Astrocyte (in vitro differentiated cells and primary cell): ENCODE data around the gene WSB2.

ENCODE experiments used
- EZH2 ChIP-seq: IDR thresholded peaks from 2 replicates; pipeline ENCODE4 v1.6.1; 2012; ENCODE audit warnings: mild to moderate bottlenecking, low read length, inconsistent platforms; ENCODE audit not compliant: insufficient read depth
- TF ChIP-seq, protein P1 (sequence below): IDR thresholded peaks from 2 replicates; pipeline ENCODE4 v1.5.1; 2011; ENCODE audit warnings: low read depth, mild to moderate bottlenecking, inconsistent platforms, low read length, moderate library complexity; ENCODE audit not compliant: insufficient read depth

DNA sequence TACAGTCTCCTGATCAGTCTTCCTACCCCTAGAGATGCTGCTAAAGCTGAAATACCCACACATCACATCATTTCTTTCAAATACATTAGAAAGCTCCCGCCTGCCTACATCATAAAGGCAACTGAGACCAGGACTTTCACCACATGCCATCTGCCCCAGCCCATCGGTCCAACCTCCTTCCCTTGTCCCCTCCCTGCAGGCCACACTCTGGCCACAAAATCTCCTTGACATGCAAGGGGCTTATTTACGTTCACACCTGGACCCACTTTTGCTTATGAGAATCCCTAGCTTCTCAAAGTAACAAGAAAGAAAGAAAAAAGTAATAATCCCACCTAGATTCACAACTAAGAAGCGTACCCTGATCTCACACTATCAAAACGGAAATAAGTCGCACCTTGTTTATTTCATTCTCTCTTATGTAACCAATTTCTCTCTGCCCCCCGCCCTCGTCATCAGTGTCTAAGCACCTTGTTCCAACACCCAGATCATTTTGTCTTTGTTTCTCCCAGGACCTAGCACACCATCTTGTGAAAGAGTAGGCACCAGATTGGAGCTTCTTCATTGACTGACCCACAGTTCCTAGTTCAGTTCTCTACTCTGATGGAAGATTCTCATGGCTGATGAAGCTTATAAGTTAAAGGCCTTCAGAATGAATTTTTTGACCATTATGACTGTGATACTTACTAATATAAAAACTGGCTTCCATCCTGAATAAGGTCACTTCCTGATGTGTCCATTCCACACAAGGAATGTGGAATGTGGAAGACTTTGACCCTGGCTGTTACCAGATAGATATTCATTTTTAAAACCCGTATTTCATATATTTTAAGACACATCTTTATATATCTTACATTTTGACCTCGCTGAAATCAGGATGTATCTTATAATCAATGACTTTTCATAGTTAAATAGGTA is 7.7 kb downstream of the WSB2 start:
- TF ChIP-seq, protein P1, sequence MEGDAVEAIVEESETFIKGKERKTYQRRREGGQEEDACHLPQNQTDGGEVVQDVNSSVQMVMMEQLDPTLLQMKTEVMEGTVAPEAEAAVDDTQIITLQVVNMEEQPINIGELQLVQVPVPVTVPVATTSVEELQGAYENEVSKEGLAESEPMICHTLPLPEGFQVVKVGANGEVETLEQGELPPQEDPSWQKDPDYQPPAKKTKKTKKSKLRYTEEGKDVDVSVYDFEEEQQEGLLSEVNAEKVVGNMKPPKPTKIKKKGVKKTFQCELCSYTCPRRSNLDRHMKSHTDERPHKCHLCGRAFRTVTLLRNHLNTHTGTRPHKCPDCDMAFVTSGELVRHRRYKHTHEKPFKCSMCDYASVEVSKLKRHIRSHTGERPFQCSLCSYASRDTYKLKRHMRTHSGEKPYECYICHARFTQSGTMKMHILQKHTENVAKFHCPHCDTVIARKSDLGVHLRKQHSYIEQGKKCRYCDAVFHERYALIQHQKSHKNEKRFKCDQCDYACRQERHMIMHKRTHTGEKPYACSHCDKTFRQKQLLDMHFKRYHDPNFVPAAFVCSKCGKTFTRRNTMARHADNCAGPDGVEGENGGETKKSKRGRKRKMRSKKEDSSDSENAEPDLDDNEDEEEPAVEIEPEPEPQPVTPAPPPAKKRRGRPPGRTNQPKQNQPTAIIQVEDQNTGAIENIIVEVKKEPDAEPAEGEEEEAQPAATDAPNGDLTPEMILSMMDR = no peak
- no peak for TF ChIP-seq EZH2
